Neural cell (in vitro differentiated cells): ENCODE measurements around the gene NTRK1.

Experiments used
- MXI1 ChIP-seq: fragments of 450-650 bp; conservative IDR thresholded peaks from 2 replicates; pipeline ENCODE4 v1.6.1; 2014; ENCODE audit warnings: antibody characterized with exemption, mild to moderate bottlenecking; ENCODE audit not compliant: poor library complexity, severe bottlenecking
- SMC3 ChIP-seq: fragments of 450-650 bp; conservative IDR thresholded peaks from 2 replicates; pipeline ENCODE4 v1.6.1; 2014; ENCODE audit warnings: antibody characterized with exemption, mild to moderate bottlenecking, moderate library complexity; ENCODE audit not compliant: poor library complexity
- TF ChIP-seq, protein P1 (sequence below): fragments of 450-650 bp; IDR thresholded peaks from 2 replicates; pipeline ENCODE4 v1.5.1; 2014; ENCODE audit warnings: antibody characterized with exemption, mild to moderate bottlenecking, moderate library complexity; ENCODE audit not compliant: poor library complexity, severe bottlenecking
- TF ChIP-seq, protein P2 (sequence below): IDR thresholded peaks from 2 replicates; pipeline ENCODE4 v1.6.1; 2012; ENCODE audit warnings: borderline replicate concordance

GRCh38 chr1:156925154-156926010 is 64.7 kb downstream of the NTRK1 start:
- TF ChIP-seq, protein P1, sequence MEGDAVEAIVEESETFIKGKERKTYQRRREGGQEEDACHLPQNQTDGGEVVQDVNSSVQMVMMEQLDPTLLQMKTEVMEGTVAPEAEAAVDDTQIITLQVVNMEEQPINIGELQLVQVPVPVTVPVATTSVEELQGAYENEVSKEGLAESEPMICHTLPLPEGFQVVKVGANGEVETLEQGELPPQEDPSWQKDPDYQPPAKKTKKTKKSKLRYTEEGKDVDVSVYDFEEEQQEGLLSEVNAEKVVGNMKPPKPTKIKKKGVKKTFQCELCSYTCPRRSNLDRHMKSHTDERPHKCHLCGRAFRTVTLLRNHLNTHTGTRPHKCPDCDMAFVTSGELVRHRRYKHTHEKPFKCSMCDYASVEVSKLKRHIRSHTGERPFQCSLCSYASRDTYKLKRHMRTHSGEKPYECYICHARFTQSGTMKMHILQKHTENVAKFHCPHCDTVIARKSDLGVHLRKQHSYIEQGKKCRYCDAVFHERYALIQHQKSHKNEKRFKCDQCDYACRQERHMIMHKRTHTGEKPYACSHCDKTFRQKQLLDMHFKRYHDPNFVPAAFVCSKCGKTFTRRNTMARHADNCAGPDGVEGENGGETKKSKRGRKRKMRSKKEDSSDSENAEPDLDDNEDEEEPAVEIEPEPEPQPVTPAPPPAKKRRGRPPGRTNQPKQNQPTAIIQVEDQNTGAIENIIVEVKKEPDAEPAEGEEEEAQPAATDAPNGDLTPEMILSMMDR: no peak
- TF ChIP-seq, protein P2, sequence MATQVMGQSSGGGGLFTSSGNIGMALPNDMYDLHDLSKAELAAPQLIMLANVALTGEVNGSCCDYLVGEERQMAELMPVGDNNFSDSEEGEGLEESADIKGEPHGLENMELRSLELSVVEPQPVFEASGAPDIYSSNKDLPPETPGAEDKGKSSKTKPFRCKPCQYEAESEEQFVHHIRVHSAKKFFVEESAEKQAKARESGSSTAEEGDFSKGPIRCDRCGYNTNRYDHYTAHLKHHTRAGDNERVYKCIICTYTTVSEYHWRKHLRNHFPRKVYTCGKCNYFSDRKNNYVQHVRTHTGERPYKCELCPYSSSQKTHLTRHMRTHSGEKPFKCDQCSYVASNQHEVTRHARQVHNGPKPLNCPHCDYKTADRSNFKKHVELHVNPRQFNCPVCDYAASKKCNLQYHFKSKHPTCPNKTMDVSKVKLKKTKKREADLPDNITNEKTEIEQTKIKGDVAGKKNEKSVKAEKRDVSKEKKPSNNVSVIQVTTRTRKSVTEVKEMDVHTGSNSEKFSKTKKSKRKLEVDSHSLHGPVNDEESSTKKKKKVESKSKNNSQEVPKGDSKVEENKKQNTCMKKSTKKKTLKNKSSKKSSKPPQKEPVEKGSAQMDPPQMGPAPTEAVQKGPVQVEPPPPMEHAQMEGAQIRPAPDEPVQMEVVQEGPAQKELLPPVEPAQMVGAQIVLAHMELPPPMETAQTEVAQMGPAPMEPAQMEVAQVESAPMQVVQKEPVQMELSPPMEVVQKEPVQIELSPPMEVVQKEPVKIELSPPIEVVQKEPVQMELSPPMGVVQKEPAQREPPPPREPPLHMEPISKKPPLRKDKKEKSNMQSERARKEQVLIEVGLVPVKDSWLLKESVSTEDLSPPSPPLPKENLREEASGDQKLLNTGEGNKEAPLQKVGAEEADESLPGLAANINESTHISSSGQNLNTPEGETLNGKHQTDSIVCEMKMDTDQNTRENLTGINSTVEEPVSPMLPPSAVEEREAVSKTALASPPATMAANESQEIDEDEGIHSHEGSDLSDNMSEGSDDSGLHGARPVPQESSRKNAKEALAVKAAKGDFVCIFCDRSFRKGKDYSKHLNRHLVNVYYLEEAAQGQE: no peak
- TF ChIP-seq MXI1 (no peak), SMC3 (no peak)
